Ascending aorta (tissue), 2 donors: ENCODE results near the gene STRIP2. TPM values are rescaled to one million over a fixed set of nuclear protein-coding genes. Genes with fewer than 3 reads are reported as not detected.
"Not testable (repeated sequence)": the region's sequence is repeated elsewhere in the genome, so short reads cannot be mapped to it uniquely, and the experiment has no call there.

Experiments used
- DNase-seq, 2 donors: peaks; one replicate each; pipeline ENCODE4 v3.0.0-alpha.2; 2019; ENCODE audit warnings: low spot score in 2 of 2
- H3K27ac ChIP-seq, 2 donors: fragments of 200-600 bp; sonication (generic); one replicate each; pipeline ENCODE4 v1.5.1; 2016 to 2017; ENCODE audit warnings: mild to moderate bottlenecking in 1 of 2
- H3K27me3 ChIP-seq: fragments of 200-600 bp; sonication (generic); one replicate; pipeline ENCODE4 v1.5.1; 2017
- H3K36me3 ChIP-seq, 2 donors: fragments of 200-600 bp; sonication (generic); one replicate each; pipeline ENCODE4 v1.5.1; 2016
- H3K4me1 ChIP-seq, 2 donors: fragments of 200-600 bp; sonication (generic); one replicate each; pipeline ENCODE4 v1.5.1; 2016 to 2017; ENCODE audit warnings: mild to moderate bottlenecking in 1 of 2
- H3K4me3 ChIP-seq, 2 donors: fragments of 200-600 bp; sonication (generic); one replicate each; pipeline ENCODE4 v1.5.1; 2016 to 2017; ENCODE audit warnings: mild to moderate bottlenecking in 1 of 2
- H3K9me3 ChIP-seq, 2 donors: fragments of 200-600 bp; sonication (generic); one replicate each; pipeline ENCODE4 v1.5.1; 2016
- intact Hi-C: fragments of 100-400 bp; cut with DNase I; formaldehyde crosslinking; loops from one replicate; pipeline ENCODE4 v1.15.1; 2023
- total RNA-seq: library from RNA; depleted of rRNA; stranded (reverse); fragments of >200 nt; gene quantifications from one replicate; pipeline ENCODE4 v1.1.0, GENCODE V29; 2016
- TF ChIP-seq, protein P1 (sequence below), 3 experiments: fragments of 200-600 bp in 2 of 3; fragments of 450-650 bp in 1 of 3; sonication (generic) in 2 of 3; IDR thresholded peaks; one replicate each; pipeline ENCODE4 v1.5.1; 2016 to 2019; ENCODE audit warnings: antibody characterized with exemption in 3 of 3, mild to moderate bottlenecking in 1 of 3, moderate library complexity in 1 of 3

Gene STRIP2
- total RNA-seq, 1 donor from 2014 or later, result 2.3 TPM

DNA sequence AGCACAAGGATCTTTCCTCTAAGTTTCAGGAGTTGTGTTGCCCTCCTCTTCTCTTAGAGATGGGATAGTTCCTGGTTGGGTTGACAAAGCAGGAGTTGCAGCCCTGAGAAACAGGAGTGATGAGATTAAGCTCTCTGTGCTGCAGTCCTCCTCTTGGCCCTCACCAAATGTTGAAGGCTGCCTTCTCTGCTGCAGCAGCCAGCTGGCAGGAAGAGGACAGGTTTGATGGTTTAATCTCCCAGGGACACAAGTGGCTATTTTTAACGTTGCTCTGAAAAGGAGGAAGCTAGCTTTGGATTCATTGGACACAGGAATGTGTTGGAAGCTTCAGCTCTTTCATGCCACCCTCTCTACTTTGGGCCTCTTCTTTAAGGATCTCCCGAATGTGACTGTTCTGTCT lies 9.4 kb downstream of the STRIP2 start:
- TF ChIP-seq, protein P1, sequence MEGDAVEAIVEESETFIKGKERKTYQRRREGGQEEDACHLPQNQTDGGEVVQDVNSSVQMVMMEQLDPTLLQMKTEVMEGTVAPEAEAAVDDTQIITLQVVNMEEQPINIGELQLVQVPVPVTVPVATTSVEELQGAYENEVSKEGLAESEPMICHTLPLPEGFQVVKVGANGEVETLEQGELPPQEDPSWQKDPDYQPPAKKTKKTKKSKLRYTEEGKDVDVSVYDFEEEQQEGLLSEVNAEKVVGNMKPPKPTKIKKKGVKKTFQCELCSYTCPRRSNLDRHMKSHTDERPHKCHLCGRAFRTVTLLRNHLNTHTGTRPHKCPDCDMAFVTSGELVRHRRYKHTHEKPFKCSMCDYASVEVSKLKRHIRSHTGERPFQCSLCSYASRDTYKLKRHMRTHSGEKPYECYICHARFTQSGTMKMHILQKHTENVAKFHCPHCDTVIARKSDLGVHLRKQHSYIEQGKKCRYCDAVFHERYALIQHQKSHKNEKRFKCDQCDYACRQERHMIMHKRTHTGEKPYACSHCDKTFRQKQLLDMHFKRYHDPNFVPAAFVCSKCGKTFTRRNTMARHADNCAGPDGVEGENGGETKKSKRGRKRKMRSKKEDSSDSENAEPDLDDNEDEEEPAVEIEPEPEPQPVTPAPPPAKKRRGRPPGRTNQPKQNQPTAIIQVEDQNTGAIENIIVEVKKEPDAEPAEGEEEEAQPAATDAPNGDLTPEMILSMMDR (IDR thresholded peaks at IDR 0.05), result no peak
- Histone ChIP-seq H3K9me3 (peaks cover 0 to 4% of the 10 kb centered on the region in 2 donors), H3K36me3 (no peaks in the 10 kb centered on the region), H3K4me1 (no peaks in the 10 kb centered on the region), H3K27ac (no peak overlapping the region), H3K27me3 (no peaks in the 10 kb centered on the region), H3K4me3 (no peak overlapping the region)
- intact Hi-C loops, result no loop called here
- DNase-seq, result no peak

DNA sequence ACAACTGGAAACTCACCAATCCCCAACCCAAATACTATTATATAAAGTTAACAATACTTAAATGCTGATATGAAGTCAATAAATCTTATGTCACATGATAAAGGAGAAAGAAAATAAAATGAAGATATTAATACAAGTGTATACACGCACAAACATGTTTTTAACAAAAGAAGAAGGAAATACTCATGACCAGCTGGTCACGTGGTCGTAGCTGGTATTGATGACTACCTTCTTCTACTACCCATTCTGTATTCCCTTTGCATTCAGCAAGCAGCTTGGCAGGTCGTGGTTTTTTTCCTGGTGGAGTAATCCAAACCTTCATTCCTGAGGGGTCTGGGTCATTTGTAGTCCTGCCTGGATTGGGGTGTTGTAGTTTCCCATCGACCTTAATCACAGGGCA lies 10.5 kb downstream of the STRIP2 start:
- H3K9me3 ChIP-seq, result peaks cover 0 to 12% of the 10 kb centered on the region in 2 donors
- H3K36me3 ChIP-seq, intact Hi-C loops, DNase-seq, H3K27me3 ChIP-seq, H3K4me3 ChIP-seq, H3K27ac ChIP-seq, H3K4me1 ChIP-seq: not testable (repeated sequence)

DNA sequence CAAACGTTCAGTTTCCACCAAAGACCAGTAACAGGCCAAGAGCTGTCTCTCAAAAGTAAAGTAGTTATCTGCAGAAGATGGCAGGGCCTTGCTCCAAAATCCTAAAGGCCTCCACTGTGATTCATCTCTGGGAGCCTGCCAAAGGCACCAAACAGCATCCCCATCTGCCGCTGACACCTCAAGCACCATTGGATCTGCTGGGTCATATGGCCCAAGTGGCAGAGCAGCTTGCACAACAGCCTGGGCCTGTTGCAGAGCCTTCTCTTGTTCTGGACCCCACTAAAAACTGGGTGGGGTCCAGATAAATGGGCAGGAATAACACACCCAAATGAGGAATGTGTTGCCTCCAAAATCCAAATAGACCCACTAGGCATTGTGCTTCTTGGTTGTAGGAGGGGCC lies 12.7 kb downstream of the STRIP2 start:
- H3K27me3 ChIP-seq, DNase-seq, intact Hi-C loops, H3K4me3 ChIP-seq, H3K36me3 ChIP-seq, H3K27ac ChIP-seq, H3K4me1 ChIP-seq: not testable (repeated sequence)
- peaks cover 0 to 12% of the 10 kb centered on the region in 2 donors for H3K9me3 ChIP-seq

DNA sequence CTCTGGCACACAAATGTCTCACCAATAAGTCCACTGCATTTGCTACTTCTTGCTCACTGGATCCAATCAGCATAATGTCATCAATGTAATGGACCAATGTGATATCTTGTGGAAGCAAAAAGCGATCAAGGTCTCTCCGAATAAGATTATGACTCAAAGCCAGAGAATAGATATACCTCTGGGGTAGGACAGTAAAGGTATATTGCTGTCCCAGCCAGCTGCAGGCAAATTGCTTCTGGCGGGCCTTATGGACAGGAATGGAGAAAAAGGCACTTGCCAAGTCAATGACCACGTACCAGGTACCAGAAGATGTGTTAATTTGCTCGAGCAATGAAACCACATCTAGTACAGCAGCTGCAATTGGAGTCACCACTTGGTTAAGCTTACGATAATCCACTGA lies 13.2 kb downstream of the STRIP2 start:
- DNase-seq, H3K36me3 ChIP-seq, H3K27ac ChIP-seq, H3K27me3 ChIP-seq, intact Hi-C loops, H3K4me1 ChIP-seq, H3K4me3 ChIP-seq: not testable (repeated sequence)
- H3K9me3 ChIP-seq, result peaks cover 0 to 12% of the 10 kb centered on the region in 2 donors

DNA sequence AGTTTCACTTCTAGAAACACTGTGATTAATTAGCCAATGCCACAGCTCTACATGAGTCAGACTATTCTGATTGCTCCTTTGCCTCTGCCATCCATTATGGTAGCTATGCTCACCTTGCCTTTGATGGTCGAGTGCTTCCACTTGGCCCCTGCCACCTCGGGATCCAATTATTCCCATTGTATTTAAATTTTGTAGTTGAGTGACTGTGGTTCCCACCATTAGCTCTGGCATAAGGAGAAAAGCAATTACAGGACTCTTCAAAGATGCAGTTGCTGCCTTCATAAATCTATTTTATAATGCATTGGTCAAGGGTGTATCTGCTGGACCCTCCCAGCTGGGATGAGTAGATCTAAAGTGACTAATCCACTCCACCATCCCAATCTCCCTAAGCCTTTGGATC lies 14.4 kb downstream of the STRIP2 start:
- DNase-seq, H3K4me1 ChIP-seq, H3K27me3 ChIP-seq, H3K4me3 ChIP-seq, H3K27ac ChIP-seq, intact Hi-C loops, H3K36me3 ChIP-seq: not testable (repeated sequence)
- peaks cover 0 to 12% of the 10 kb centered on the region in 2 donors for H3K9me3 ChIP-seq

DNA sequence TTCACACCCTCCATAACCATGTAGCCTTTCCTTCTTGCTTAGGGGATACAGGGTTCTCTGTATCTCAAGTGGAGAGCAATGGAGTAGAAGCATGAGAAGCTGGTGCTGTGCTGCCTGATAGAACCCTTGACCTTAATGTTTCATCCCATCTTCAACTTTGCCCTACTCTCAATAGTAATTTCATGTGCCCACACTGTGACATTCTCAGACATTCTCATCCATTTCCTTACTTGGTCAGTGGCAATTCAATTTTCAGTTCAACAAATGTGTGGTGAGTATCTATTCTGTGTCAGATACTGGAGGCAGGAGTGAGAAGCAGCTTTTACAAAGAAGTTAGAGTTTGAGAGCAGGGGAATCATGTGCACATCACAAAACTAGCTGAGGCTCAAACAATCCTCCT lies 16.1 kb downstream of the STRIP2 start:
- Histone ChIP-seq H3K4me3 (no peak overlapping the region), H3K36me3 (no peaks in the 10 kb centered on the region), H3K27ac (no peak overlapping the region), H3K4me1 (no peaks in the 10 kb centered on the region), H3K27me3 (no peaks in the 10 kb centered on the region), H3K9me3 (peaks cover 0 to 12% of the 10 kb centered on the region in 2 donors)
- no peak for DNase-seq
- intact Hi-C loops, result loop anchor here (5.0 kb wide), 1 partner anchor 33 kb away; no protein-coding TSS in a partner anchor
- TF ChIP-seq, protein P1 (IDR thresholded peaks at IDR 0.05), result no peak

DNA sequence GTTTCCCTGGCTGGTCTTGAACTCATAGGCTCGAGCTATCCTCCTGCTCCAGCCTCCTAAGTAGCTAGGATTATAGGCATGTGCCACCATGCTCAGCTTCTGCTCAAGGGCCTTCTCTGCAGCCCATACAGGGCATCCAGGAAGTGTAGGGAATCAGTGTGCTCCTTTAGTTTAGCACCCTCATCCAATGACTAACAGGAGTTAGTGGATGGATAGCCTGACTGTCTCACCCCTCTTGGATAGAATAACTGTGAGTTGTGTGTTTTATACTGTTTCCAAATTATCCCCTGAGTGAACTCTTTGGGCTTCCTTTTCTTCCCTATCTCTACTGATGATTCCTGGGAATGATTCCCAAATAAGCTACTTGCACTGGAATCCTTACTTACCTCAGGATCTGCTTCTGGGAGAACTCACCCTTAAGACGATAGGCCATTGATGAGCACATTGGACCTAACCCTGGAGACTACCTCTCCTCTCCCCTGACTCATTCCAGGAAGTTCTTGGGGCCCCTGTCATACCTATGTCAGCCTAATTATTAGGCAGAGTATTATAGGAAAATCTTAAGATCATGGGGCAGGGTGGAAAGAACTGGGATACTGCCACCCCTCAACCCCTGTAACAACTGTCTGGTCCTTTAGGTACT lies 18.5 kb downstream of the STRIP2 start:
- H3K9me3 ChIP-seq, result peaks cover 0 to 12% of the 10 kb centered on the region in 2 donors
- H3K36me3 ChIP-seq, result no peaks in the 10 kb centered on the region
- no peak overlapping the region for H3K4me3 ChIP-seq
- DNase-seq, result no peak
- no peaks in the 10 kb centered on the region for H3K4me1 ChIP-seq
- intact Hi-C loops, result loop anchor here (5.0 kb wide), 1 partner anchor 35 kb away; no protein-coding TSS in a partner anchor
- TF ChIP-seq, protein P1 (IDR thresholded peaks at IDR 0.05), result no peak
- H3K27me3 ChIP-seq, result no peaks in the 10 kb centered on the region
- H3K27ac ChIP-seq, result no peak overlapping the region
